Vagina (tissue), 2 donors: Measurements from ENCODE around the gene ST6GALNAC3.

Source experiments
- POLR2AphosphoS5 ChIP-seq, 2 donors: sonication (generic); formaldehyde crosslinking; IDR thresholded peaks; one replicate each; pipeline ENCODE4 v1.9.0; 2017; ENCODE audit warnings: antibody characterized with exemption in 2 of 2, mild to moderate bottlenecking in 2 of 2, low read depth in 1 of 2; ENCODE audit not compliant: insufficient read depth in 1 of 2
- TF ChIP-seq, protein P1 (sequence below), 3 experiments: fragments of 450-650 bp in 2 of 3; fragments of 200-600 bp in 1 of 3; sonication (generic) in 1 of 3; IDR thresholded peaks; one replicate each; pipeline ENCODE4 v1.5.1; 2017 to 2019; ENCODE audit warnings: antibody characterized with exemption in 3 of 3, mild to moderate bottlenecking in 2 of 3, moderate library complexity in 2 of 3

DNA sequence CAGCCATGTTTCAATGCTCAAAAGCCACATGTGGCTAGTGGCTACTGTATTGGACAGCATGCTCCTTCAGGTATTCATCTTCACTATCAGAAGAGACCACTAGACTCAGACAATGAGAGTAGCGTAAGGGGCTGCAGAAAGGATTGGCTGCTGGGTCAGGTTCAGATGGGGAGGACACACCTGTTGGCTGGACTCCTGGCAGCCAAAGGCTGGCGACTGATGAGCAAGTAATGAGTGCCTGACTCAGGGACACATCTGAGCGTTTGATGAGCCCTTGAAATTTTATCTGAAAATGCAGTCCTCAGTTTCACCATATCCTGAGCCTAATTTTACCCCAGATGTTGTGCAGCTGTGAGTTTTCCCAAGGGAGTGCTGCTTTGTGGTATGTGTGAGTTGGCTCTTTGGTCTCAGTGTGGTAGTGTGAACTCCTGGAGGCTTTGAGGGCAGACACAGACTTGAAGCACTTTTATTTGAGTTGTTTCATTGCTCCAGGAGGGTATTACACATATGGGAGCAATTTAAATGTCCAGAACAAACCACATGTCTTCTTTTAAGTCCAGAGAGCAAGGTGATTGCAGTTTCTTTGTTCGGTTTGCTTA lies 9.6 kb downstream of the ST6GALNAC3 start:
- TF ChIP-seq, protein P1, sequence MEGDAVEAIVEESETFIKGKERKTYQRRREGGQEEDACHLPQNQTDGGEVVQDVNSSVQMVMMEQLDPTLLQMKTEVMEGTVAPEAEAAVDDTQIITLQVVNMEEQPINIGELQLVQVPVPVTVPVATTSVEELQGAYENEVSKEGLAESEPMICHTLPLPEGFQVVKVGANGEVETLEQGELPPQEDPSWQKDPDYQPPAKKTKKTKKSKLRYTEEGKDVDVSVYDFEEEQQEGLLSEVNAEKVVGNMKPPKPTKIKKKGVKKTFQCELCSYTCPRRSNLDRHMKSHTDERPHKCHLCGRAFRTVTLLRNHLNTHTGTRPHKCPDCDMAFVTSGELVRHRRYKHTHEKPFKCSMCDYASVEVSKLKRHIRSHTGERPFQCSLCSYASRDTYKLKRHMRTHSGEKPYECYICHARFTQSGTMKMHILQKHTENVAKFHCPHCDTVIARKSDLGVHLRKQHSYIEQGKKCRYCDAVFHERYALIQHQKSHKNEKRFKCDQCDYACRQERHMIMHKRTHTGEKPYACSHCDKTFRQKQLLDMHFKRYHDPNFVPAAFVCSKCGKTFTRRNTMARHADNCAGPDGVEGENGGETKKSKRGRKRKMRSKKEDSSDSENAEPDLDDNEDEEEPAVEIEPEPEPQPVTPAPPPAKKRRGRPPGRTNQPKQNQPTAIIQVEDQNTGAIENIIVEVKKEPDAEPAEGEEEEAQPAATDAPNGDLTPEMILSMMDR (IDR thresholded peaks at IDR 0.05) = no peak
- no peak for TF ChIP-seq POLR2AphosphoS5 (IDR thresholded peaks at IDR 0.05; ENCODE audit: insufficient read depth in 1 of 2, low read depth in 1 of 2)
